IPS-NIHi11 (cell line): Measurements from ENCODE around the gene TFG.

ENCODE experiments used
- DNase-seq: peaks from one replicate; pipeline ENCODE4 v3.0.0; 2012; ENCODE audit warnings: mixed read lengths, low spot score

Gene TFG

GRCh38 chr3:100756441-100756840 is 47.1 kb downstream of the TFG start:
- DNase-seq = no peak

- no peak for DNase-seq
These were observed 49.9 kb downstream of the TFG start for GRCh38 chr3:100759159-100759558.

- DNase-seq = no peak
These were observed 50.7 kb downstream of the TFG start for GRCh38 chr3:100759950-100760349.

GRCh38 chr3:100760377-100760776 is 51.1 kb downstream of the TFG start:
- DNase-seq = no peak

- DNase-seq = peak; percentile 23
These were observed 52.1 kb downstream of the TFG start for GRCh38 chr3:100761211-100761942.

GRCh38 chr3:100761951-100762350 is 52.7 kb downstream of the TFG start:
- no peak for DNase-seq

GRCh38 chr3:100765437-100765975 is 56.2 kb downstream of the TFG start:
- DNase-seq = no peak

- no peak for DNase-seq
These were observed 56.8 kb downstream of the TFG start for GRCh38 chr3:100766069-100766468.

- DNase-seq = peak; percentile 37
These were observed 60.4 kb downstream of the TFG start for GRCh38 chr3:100769693-100770092.

- no peak for DNase-seq
These were observed 65.9 kb downstream of the TFG start for GRCh38 chr3:100775226-100775625.

GRCh38 chr3:100775669-100776068 is 66.4 kb downstream of the TFG start:
- no peak for DNase-seq

- DNase-seq = no peak
These were observed 66.9 kb downstream of the TFG start for GRCh38 chr3:100776097-100776729.

- peak; percentile 38 for DNase-seq
These were observed 67.5 kb downstream of the TFG start for GRCh38 chr3:100776746-100777145.

GRCh38 chr3:100777271-100777670 is 68.0 kb downstream of the TFG start:
- DNase-seq = no peak

GRCh38 chr3:100779480-100779879 is 70.2 kb downstream of the TFG start:
- DNase-seq = no peak

- DNase-seq = no peak
These were observed 70.9 kb downstream of the TFG start for GRCh38 chr3:100780071-100780622.

- DNase-seq = no peak
These were observed 72.0 kb downstream of the TFG start for GRCh38 chr3:100781301-100781700.

- no peak for DNase-seq
These were observed 73.1 kb downstream of the TFG start for GRCh38 chr3:100782348-100782747.

GRCh38 chr3:100782906-100783305 is 73.6 kb downstream of the TFG start:
- DNase-seq = no peak

GRCh38 chr3:100783619-100784018 is 74.3 kb downstream of the TFG start:
- no peak for DNase-seq

GRCh38 chr3:100789579-100789978 is 80.3 kb downstream of the TFG start:
- no peak for DNase-seq

GRCh38 chr3:100796556-100796955 is 87.3 kb downstream of the TFG start:
- no peak for DNase-seq

- no peak for DNase-seq
These were observed 88.7 kb downstream of the TFG start for GRCh38 chr3:100798012-100798411.
